ENCODE data around the gene MCTP2.

- TF ChIP-seq CTCF (IDR thresholded peaks at IDR 0.05), result no peak
- no peak for TF ChIP-seq RELA (CRISPR knock-in tag; IDR thresholded peaks at IDR 0.05; ENCODE audit: borderline replicate concordance)
- TF ChIP-seq, protein P1, sequence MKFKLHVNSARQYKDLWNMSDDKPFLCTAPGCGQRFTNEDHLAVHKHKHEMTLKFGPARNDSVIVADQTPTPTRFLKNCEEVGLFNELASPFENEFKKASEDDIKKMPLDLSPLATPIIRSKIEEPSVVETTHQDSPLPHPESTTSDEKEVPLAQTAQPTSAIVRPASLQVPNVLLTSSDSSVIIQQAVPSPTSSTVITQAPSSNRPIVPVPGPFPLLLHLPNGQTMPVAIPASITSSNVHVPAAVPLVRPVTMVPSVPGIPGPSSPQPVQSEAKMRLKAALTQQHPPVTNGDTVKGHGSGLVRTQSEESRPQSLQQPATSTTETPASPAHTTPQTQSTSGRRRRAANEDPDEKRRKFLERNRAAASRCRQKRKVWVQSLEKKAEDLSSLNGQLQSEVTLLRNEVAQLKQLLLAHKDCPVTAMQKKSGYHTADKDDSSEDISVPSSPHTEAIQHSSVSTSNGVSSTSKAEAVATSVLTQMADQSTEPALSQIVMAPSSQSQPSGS (CRISPR knock-in tag; IDR thresholded peaks at IDR 0.05; ENCODE audit: borderline replicate concordance, low read depth), result no peak
- TF ChIP-seq ELF4 (CRISPR knock-in tag; IDR thresholded peaks at IDR 0.05; ENCODE audit: low read depth), result no peak
- TF ChIP-seq TCF7 (CRISPR knock-in tag; IDR thresholded peaks at IDR 0.05; ENCODE audit: low read depth), result no peak
- TF ChIP-seq HMGXB4 (CRISPR knock-in tag; IDR thresholded peaks at IDR 0.05), result no peak
- TF ChIP-seq, protein P2, sequence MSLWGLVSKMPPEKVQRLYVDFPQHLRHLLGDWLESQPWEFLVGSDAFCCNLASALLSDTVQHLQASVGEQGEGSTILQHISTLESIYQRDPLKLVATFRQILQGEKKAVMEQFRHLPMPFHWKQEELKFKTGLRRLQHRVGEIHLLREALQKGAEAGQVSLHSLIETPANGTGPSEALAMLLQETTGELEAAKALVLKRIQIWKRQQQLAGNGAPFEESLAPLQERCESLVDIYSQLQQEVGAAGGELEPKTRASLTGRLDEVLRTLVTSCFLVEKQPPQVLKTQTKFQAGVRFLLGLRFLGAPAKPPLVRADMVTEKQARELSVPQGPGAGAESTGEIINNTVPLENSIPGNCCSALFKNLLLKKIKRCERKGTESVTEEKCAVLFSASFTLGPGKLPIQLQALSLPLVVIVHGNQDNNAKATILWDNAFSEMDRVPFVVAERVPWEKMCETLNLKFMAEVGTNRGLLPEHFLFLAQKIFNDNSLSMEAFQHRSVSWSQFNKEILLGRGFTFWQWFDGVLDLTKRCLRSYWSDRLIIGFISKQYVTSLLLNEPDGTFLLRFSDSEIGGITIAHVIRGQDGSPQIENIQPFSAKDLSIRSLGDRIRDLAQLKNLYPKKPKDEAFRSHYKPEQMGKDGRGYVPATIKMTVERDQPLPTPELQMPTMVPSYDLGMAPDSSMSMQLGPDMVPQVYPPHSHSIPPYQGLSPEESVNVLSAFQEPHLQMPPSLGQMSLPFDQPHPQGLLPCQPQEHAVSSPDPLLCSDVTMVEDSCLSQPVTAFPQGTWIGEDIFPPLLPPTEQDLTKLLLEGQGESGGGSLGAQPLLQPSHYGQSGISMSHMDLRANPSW (CRISPR knock-in tag; conservative IDR thresholded peaks at IDR 0.05; ENCODE audit: low read depth), result no peak
- TF ChIP-seq ZNF423 (CRISPR knock-in tag; IDR thresholded peaks at IDR 0.05), result no peak
These were observed 48.4 kb downstream of the MCTP2 start for GRCh38 chr15:94279736-94280135.

Measured in WTC11 (cell line).